ENCODE data around the gene PPP1R10. TPM values are rescaled to one million over a fixed set of nuclear protein-coding genes. Genes with fewer than 3 reads are reported as not detected.

Gene PPP1R10
- total RNA-seq, 2 experiments from 2014 or later, result 92.2 to 95.3 TPM

- POLR2A ChIA-PET, result no interaction called here
- H3K27me3 Mint-ChIP-seq, result no peaks in the 10 kb centered on the region
- no peak for ATAC-seq (ENCODE audit: poor library complexity)
- Histone ChIP-seq H3K4me3 (ENCODE audit: low read length) (no peak overlapping the region), H3K27me3 (ENCODE audit: control insufficient read depth in 1 of 2, insufficient read depth in 2 of 2, low read length in 2 of 2) (no peaks in the 10 kb centered on the region), H3K9me3 (ENCODE audit: control insufficient read depth in 1 of 2, insufficient read depth in 1 of 2, low read length in 2 of 2) (no peaks in the 10 kb centered on the region), H3K4me1 (ENCODE audit: insufficient read depth, low read length) (peaks cover 2% of the 10 kb centered on the region), H3K36me3 (ENCODE audit: insufficient read depth, low read length) (no peaks in the 10 kb centered on the region), H3K27ac (ENCODE audit: low read depth in 1 of 2, low read length in 2 of 2) (no peak overlapping the region)
- intact Hi-C loops (cut with DNase I, micrococcal nuclease), result no loop called here
- no peak for DNase-seq
- no peak overlapping the region for H3K27ac Mint-ChIP-seq
- no peak overlapping the region for H3K4me3 Mint-ChIP-seq
- CTCF ChIA-PET, result no interaction called here
- TF ChIP-seq, protein P1, sequence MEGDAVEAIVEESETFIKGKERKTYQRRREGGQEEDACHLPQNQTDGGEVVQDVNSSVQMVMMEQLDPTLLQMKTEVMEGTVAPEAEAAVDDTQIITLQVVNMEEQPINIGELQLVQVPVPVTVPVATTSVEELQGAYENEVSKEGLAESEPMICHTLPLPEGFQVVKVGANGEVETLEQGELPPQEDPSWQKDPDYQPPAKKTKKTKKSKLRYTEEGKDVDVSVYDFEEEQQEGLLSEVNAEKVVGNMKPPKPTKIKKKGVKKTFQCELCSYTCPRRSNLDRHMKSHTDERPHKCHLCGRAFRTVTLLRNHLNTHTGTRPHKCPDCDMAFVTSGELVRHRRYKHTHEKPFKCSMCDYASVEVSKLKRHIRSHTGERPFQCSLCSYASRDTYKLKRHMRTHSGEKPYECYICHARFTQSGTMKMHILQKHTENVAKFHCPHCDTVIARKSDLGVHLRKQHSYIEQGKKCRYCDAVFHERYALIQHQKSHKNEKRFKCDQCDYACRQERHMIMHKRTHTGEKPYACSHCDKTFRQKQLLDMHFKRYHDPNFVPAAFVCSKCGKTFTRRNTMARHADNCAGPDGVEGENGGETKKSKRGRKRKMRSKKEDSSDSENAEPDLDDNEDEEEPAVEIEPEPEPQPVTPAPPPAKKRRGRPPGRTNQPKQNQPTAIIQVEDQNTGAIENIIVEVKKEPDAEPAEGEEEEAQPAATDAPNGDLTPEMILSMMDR (IDR thresholded peaks at IDR 0.05), result no peak
- peaks cover 37% of the 10 kb centered on the region for H3K36me3 Mint-ChIP-seq (ENCODE audit: low read depth)
- peaks cover 7% of the 10 kb centered on the region for H3K4me1 Mint-ChIP-seq (ENCODE audit: low read depth)
- H3K9me3 Mint-ChIP-seq, result no peaks in the 10 kb centered on the region
These were observed 18.8 kb upstream of the PPP1R10 start for GRCh38 chr6:30635834-30636233.

DNA sequence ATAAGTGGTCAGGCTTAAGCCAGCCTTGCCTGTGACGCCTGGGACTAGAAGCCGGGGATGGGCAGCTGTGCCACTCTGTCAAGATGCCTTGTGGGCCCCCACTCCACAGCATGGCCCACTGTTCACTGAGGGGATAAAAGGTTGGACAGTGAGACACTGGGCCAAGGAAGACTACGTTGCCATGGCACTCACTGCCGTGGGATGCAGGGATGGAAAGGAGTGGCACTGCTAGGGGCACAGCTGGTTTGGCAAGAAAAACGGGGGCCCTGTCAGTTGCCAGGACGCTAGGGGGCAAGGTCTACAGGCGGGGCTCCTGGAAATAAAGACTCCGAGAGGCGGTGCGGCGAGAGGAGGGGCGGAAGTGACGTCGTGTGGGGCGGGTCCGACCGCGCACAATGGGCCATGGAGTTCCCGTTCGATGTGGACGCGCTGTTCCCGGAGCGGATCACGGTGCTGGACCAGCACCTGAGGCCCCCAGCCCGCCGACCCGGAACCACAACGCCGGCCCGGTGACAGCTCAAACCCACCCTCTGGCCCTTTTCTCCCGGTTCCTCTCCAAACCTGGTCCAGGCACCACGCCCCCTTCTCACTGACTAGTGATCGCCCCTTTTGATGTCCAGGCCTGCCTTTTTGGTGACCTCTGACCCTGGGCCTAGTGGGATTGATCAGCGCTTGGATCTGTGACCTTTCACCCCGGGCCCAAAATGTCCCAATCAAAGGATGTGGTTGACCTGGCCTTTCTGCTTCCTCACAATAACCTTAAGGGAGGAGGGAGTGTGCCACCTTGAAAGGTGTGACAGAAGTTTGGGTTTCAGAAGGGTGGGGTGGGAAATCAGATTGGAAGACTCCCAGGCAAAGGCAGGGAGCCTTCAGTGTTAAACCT, 9.7 kb upstream of the PPP1R10 start, which contains the start of gene ATAT1:
Gene ATAT1 (plus strand): TSS at position 391 of the 883 bp plus-strand sequence.
- ATAC-seq (ENCODE audit: poor library complexity), result peak; percentile 99
- peak; percentile 77 to 95 (median 86) for DNase-seq
- TF ChIP-seq, protein P1 (IDR thresholded peaks at IDR 0.05), result peak; percentile 64
- CTCF ChIA-PET, result interaction anchor here (0.6 to 4.8 kb wide), 18 partner anchors 8 to 921 kb away, joined by 3 to 28 read pairs (median 4); partner anchors contain the start of genes C6orf136, DHX16 and NFKBIL1
- H3K27me3 Mint-ChIP-seq, result no peaks in the 10 kb centered on the region
- H3K4me1 Mint-ChIP-seq (ENCODE audit: low read depth), result peaks cover 20% of the 10 kb centered on the region
- Histone ChIP-seq H3K27me3 (ENCODE audit: control insufficient read depth in 1 of 2, insufficient read depth in 2 of 2, low read length in 2 of 2) (no peaks in the 10 kb centered on the region), H3K4me3 (ENCODE audit: low read length) (peak within 1 kb of the TSS; percentile 81), H3K27ac (ENCODE audit: low read depth in 1 of 2, low read length in 2 of 2) (peak within 1 kb of the TSS; percentile 68 to 91), H3K36me3 (ENCODE audit: insufficient read depth, low read length) (peaks cover 50% of the 10 kb centered on the region), H3K4me1 (ENCODE audit: insufficient read depth, low read length) (peaks cover 16% of the 10 kb centered on the region), H3K9me3 (ENCODE audit: control insufficient read depth in 1 of 2, insufficient read depth in 1 of 2, low read length in 2 of 2) (no peaks in the 10 kb centered on the region)
- H3K27ac Mint-ChIP-seq, result peak within 1 kb of the TSS; percentile 93
- POLR2A ChIA-PET, result interaction anchor here (0.6 to 2.0 kb wide), 3 partner anchors 9 to 110 kb away, joined by 3 to 15 read pairs (median 13); partner anchors contain the start of genes MRPS18B and PPP1R10
- H3K4me3 Mint-ChIP-seq, result peak within 1 kb of the TSS; percentile 92
- peaks cover 66% of the 10 kb centered on the region for H3K36me3 Mint-ChIP-seq (ENCODE audit: low read depth)
- H3K9me3 Mint-ChIP-seq, result no peaks in the 10 kb centered on the region
- intact Hi-C loops (cut with DNase I, micrococcal nuclease), result loop anchor here (1.0 to 5.0 kb wide), 6 partner anchors 8 to 281 kb away; partner anchors contain the start of genes DHX16 (in 2 of the 2), C6orf136 (in 1 of the 2) and GTF2H4 (in 1 of the 2)

DNA sequence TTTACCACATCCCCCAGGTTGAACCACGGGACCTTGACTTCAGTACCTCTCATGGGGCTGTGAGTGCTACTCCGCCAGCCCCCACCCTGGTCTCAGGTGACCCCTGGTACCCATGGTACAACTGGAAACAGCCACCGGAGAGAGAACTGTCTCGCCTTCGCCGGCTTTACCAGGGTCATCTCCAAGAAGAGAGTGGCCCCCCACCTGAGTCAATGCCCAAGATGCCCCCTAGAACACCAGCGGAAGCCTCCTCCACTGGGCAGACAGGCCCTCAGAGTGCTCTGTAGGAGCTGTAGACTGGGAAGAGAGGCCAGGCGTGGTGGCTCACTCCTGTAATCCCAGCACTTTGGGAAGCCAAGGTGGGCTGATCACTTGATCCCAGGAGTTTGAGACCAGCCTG, 8.5 kb upstream of the PPP1R10 start:
- H3K36me3 ChIP-seq (ENCODE audit: insufficient read depth, low read length), result peaks cover 55% of the 10 kb centered on the region
- H3K4me1 ChIP-seq (ENCODE audit: insufficient read depth, low read length), result peaks cover 16% of the 10 kb centered on the region
- CTCF ChIA-PET, result interaction anchor here (0.9 to 4.8 kb wide), 9 partner anchors 7 to 105 kb away, joined by 3 to 28 read pairs (median 4); partner anchors contain the start of gene C6orf136
- no peak for DNase-seq
- no peaks in the 10 kb centered on the region for H3K9me3 ChIP-seq (ENCODE audit: control insufficient read depth in 1 of 2, insufficient read depth in 1 of 2, low read length in 2 of 2)
- H3K27me3 ChIP-seq (ENCODE audit: control insufficient read depth in 1 of 2, insufficient read depth in 2 of 2, low read length in 2 of 2), result no peaks in the 10 kb centered on the region
- peaks cover 20% of the 10 kb centered on the region for H3K4me1 Mint-ChIP-seq (ENCODE audit: low read depth)
- no peaks in the 10 kb centered on the region for H3K27me3 Mint-ChIP-seq
- no peak for ATAC-seq (ENCODE audit: poor library complexity)
- no peak overlapping the region for H3K27ac ChIP-seq (ENCODE audit: low read depth in 1 of 2, low read length in 2 of 2)
- peak overlapping the region; percentile 93 for H3K27ac Mint-ChIP-seq
- POLR2A ChIA-PET, result interaction anchor here (1.7 to 2.0 kb wide), 2 partner anchors 8 to 11 kb away, joined by 13 to 15 read pairs; partner anchors contain the start of genes MRPS18B and PPP1R10
- TF ChIP-seq, protein P1 (IDR thresholded peaks at IDR 0.05), result no peak
- intact Hi-C loops (cut with DNase I, micrococcal nuclease), result loop anchor here in 1 of 2 experiments (5.0 kb wide), 2 partner anchors 47 to 282 kb away; partner anchors contain the start of genes DHX16 and GTF2H4
- no peaks in the 10 kb centered on the region for H3K9me3 Mint-ChIP-seq
- no peak overlapping the region for H3K4me3 ChIP-seq (ENCODE audit: low read length)
- H3K4me3 Mint-ChIP-seq, result peak overlapping the region; percentile 38
- peaks cover 69% of the 10 kb centered on the region for H3K36me3 Mint-ChIP-seq (ENCODE audit: low read depth)

Data from CD4-positive, alpha-beta T cell (primary cell).